Measurements from ENCODE around the gene GALNT10.

Gene GALNT10

DNA sequence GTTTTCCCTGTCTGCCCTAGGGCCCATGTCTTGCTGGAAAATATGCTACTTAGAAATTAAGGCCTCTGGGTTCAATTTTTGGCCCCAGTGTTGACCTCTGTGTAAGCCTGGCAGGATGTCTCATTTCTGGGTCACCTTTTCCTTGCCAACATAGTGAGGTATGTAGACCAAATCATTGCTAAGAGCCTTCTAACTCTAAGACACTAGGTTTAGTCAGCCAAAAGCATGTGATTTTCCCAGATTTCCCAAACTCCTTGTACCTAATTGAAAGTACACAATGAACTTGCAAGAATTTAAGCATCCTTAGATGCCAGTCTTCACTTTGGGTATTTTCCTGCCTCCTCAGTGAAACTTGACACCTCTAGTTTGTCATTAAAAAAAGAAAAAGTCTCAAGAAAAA lies 77.0 kb downstream of the GALNT10 start:
- TF ChIP-seq, protein P1, sequence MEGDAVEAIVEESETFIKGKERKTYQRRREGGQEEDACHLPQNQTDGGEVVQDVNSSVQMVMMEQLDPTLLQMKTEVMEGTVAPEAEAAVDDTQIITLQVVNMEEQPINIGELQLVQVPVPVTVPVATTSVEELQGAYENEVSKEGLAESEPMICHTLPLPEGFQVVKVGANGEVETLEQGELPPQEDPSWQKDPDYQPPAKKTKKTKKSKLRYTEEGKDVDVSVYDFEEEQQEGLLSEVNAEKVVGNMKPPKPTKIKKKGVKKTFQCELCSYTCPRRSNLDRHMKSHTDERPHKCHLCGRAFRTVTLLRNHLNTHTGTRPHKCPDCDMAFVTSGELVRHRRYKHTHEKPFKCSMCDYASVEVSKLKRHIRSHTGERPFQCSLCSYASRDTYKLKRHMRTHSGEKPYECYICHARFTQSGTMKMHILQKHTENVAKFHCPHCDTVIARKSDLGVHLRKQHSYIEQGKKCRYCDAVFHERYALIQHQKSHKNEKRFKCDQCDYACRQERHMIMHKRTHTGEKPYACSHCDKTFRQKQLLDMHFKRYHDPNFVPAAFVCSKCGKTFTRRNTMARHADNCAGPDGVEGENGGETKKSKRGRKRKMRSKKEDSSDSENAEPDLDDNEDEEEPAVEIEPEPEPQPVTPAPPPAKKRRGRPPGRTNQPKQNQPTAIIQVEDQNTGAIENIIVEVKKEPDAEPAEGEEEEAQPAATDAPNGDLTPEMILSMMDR (IDR thresholded peaks at IDR 0.05; ENCODE audit: low read depth, low read length), result no peak
- no peaks in the 10 kb centered on the region for H3K27me3 ChIP-seq (ENCODE audit: insufficient read depth, low read depth, severe bottlenecking)
- no peaks in the 10 kb centered on the region for H3K36me3 ChIP-seq
- H3K9me3 ChIP-seq (ENCODE audit: severe bottlenecking), result no peaks in the 10 kb centered on the region
- no peak overlapping the region for H3K4me3 ChIP-seq (ENCODE audit: low read depth, low read length)
- no peak overlapping the region for H3K27ac ChIP-seq
- no peak for DNase-seq

DNA sequence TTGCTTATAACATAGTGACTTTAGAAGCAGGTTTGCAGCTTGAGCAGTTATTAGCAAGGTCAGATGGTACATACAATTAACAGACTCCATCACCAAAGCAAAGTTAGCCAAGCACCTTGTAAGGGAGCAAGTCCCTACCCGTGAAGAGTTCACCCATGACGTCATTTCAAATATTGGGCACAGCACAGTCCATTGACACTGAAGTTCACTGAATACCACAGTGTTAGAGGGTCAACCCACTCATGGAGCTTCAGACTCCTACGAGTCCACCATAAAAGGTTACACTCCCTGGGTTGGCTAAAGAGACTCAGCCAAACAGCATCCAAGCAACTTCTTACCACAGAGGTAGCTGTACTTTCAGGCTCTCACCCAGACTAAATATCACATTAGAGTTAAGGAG lies 77.5 kb downstream of the GALNT10 start:
- Histone ChIP-seq H3K27me3 (ENCODE audit: insufficient read depth, low read depth, severe bottlenecking) (no peaks in the 10 kb centered on the region), H3K9me3 (ENCODE audit: severe bottlenecking) (no peaks in the 10 kb centered on the region), H3K27ac (no peak overlapping the region), H3K4me3 (ENCODE audit: low read depth, low read length) (no peak overlapping the region), H3K36me3 (no peaks in the 10 kb centered on the region)
- no peak for DNase-seq
- TF ChIP-seq, protein P1 (IDR thresholded peaks at IDR 0.05; ENCODE audit: low read depth, low read length), result no peak

DNA sequence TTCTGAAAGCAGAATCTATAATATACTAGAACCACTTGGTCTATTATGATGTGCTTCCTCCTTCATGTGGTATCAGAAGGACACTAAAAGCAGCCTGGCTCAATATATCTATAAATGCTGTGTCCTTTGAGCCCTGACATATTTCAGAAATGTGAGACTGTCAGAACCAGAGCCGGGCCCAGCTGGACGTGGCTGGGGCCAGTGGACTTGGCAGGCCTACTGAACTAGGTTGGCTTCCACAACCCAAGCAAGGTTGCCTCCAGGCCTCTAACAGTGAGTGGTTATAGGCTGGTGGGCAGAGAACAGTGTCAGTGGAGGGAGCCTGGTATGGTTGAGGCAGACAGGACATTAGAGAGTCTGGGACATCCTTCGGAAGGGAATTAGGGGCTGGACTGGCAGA lies 78.9 kb downstream of the GALNT10 start:
- TF ChIP-seq, protein P1 (IDR thresholded peaks at IDR 0.05; ENCODE audit: low read depth, low read length), result no peak
- Histone ChIP-seq H3K4me3 (ENCODE audit: low read depth, low read length) (no peak overlapping the region), H3K36me3 (no peaks in the 10 kb centered on the region), H3K27me3 (ENCODE audit: insufficient read depth, low read depth, severe bottlenecking) (no peaks in the 10 kb centered on the region), H3K9me3 (ENCODE audit: severe bottlenecking) (no peaks in the 10 kb centered on the region), H3K27ac (no peak overlapping the region)
- DNase-seq, result no peak

DNA sequence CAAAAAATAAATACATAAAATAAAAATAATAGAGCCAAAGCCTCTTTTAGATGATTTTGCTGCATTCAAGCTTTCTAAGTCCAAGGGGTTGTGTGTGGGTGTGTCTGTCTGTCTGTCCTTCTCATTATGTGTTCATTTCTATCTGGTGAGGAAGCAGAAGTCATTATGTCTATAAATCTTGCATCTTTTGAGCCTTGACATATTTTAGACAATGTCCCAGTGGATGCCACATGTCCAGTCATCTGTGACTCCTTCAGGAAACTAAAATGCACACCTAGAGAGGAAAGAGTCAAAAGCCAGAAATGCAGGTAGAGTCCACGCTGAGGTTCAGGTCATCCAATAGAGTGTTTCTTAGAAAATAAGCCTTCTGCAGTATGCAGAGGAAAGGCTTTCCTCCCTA lies 80.9 kb downstream of the GALNT10 start:
- H3K27me3 ChIP-seq (ENCODE audit: insufficient read depth, low read depth, severe bottlenecking), result no peaks in the 10 kb centered on the region
- no peaks in the 10 kb centered on the region for H3K36me3 ChIP-seq
- no peak for DNase-seq
- TF ChIP-seq, protein P1 (IDR thresholded peaks at IDR 0.05; ENCODE audit: low read depth, low read length), result no peak
- H3K9me3 ChIP-seq (ENCODE audit: severe bottlenecking), result no peaks in the 10 kb centered on the region
- H3K27ac ChIP-seq, result no peak overlapping the region
- H3K4me3 ChIP-seq (ENCODE audit: low read depth, low read length), result no peak overlapping the region

DNA sequence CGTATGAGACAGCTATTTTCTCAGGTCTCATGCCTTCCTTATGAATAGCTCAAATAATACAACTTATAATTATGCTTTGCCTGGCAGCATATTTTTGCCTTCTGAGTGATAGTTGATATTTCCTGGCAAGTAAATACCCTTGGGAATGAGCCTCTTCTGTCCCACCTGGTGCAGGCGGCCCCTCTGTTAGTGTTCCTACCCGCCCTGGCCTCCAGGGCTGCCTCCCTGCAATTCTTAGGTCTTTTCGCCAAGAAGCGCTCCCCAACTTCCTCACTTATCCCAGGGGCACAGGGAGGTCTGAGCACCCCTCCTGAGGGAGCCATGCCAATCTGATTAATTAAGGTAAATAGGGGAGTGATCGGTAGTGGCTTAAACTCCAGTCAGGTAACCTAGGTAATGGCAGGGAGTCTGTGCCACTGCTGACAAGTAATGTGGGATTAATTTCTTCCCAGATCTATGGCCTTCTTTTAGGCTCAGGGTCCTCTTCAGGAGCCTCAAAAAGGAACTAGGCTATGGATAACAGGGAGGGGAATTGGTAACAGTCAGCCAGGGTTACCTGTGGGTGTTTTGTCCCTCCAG lies 81.5 kb downstream of the GALNT10 start:
- no peak overlapping the region for H3K27ac ChIP-seq
- no peak overlapping the region for H3K4me3 ChIP-seq (ENCODE audit: low read depth, low read length)
- DNase-seq, result no peak
- H3K36me3 ChIP-seq, result no peaks in the 10 kb centered on the region
- H3K27me3 ChIP-seq (ENCODE audit: insufficient read depth, low read depth, severe bottlenecking), result no peaks in the 10 kb centered on the region
- H3K9me3 ChIP-seq (ENCODE audit: severe bottlenecking), result no peaks in the 10 kb centered on the region
- TF ChIP-seq, protein P1 (IDR thresholded peaks at IDR 0.05; ENCODE audit: low read depth, low read length), result no peak

DNA sequence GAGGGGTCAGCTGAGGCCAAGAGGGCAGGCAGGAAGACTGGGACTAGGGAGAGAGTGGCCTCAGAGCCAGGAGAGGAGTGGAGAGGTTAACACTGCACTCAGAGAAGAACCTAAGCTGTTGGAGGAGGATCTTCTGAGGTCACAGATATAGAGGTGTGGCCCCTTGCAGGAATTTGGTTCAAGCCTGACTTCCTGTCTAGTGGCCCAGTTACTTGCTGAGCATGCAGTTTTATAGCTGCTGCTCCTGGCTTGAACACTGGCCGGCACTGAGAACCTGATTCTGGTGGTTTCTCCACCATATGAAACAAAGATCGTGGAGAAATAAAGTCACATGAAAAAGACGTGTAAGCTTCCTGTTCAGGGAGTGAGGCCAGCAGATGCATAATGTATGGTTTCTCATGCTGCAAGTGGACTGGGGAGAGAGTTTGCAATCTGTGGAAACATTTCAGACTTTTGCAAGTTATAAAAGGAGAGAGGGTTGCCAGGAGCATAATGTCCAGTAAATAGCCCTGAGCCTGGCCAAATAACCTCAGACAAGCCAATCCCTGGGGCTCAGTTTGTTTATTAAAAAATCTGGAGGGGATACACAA lies 82.6 kb downstream of the GALNT10 start:
- TF ChIP-seq, protein P1 (IDR thresholded peaks at IDR 0.05; ENCODE audit: low read depth, low read length), result no peak
- no peak overlapping the region for H3K27ac ChIP-seq
- no peaks in the 10 kb centered on the region for H3K36me3 ChIP-seq
- no peaks in the 10 kb centered on the region for H3K9me3 ChIP-seq (ENCODE audit: severe bottlenecking)
- no peaks in the 10 kb centered on the region for H3K27me3 ChIP-seq (ENCODE audit: insufficient read depth, low read depth, severe bottlenecking)
- H3K4me3 ChIP-seq (ENCODE audit: low read depth, low read length), result no peak overlapping the region
- no peak for DNase-seq

All from WERI-Rb-1 (cell line).